Effector CD8-positive, alpha-beta T cell (primary cell): ENCODE results near the gene IDE.

Experiments used
- DNase-seq: peaks from one replicate; lab custom pipeline; 2025; lab: John Stamatoyannopoulos, UW

Gene IDE

DNA sequence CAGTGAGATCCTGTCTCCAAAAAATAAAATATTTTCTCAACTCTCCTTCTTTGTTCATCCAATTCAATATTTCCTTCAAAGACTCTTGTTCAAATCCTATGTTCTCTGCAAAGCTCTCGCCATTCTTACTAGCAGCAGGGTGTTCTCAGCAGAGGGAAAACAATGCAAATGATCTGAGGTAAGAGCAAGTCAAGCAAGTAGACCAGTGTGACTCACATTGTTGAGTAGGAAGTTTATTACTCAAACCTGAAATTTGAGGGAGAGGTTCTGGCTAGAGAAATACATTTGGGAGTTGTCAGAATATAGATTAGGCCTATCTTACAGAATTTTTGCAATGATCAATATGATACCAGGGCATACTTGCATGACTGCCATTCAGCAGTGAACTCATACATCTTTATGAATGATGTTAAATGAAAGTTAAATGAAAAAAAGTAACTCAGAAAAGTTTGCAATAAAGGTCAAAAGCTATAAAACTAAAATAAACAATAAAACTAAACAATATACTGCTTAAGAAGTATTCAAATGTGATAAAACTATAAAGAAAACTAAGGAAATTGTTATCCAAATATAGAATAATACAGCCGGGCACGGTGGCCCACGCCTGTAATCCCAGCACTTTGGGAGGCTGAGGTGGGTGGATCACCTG is 5.8 kb downstream of the IDE start:
- no peak for DNase-seq

DNA sequence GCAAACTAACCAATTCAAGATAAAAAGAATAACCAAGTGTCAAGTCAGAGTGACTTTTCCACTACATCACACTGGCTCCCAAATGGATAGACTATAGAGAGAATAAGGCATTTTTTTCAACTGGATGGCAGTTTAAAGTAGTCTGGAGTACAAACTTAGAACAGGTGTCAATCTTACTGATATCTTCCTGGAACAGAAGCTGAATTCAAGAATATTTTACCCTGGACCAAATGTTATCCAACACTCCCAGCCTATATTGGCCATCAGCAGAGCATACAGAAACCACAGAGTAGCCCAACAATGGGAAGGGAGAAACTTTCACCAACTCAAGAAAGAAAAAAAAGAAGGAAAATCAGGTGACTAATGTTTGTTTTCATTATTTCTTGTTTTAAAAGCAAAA is 11.5 kb downstream of the IDE start:
- DNase-seq: no peak

DNA sequence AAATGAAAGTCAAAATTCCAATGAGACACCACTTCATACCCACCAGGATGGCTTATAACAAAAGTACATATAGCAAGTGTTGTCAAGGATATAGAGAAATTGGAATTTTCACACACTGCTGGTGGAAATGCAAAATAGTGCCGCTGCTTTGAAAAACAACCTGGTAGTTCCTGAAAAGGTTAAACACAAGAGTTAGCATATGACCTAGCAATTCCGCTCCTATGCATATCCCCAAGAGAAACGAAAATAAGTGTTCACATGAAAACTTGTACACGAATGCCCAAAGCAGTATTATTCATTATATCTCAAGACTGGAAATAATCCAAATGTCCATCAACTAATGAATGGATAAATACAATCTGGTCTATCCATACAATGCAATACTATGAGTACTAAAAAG is 14.8 kb downstream of the IDE start:
- DNase-seq: no peak

DNA sequence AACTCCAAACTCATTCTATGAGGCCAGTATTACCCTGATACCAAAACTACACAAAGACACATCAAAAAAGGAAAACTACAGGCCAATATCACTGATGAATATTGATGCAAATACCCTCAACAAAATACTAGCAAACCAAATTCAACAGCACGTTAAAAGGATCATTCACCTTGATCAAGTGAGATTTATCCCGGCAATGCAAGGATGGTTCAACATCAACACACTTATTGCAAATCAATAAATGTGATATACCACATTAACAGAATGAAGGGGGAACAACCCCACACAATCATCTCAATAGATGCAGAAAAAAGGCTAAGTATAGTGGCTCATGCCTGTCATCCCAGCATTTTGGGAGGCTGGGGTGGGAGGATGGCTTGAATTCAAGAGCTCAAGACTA is 19.9 kb downstream of the IDE start:
- no peak for DNase-seq

DNA sequence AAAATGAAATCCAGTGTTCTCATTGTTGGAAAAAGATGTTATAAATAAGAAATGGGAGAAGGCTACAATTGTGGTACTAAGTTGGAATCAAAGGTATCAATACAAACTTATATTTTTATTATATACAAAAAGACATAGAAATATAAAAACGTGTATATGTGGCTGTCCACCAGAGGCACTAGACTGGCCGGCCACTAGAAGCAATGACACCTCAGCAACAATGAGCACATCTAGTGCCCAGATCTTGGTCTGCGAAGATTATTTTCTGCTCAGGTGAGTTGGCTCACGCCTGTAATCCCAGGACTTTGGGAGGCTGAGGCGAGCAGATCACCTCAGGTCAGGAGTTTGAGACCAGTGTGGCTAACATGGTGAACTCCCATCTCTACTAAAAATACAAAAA is 21.6 kb downstream of the IDE start:
- DNase-seq: no peak

DNA sequence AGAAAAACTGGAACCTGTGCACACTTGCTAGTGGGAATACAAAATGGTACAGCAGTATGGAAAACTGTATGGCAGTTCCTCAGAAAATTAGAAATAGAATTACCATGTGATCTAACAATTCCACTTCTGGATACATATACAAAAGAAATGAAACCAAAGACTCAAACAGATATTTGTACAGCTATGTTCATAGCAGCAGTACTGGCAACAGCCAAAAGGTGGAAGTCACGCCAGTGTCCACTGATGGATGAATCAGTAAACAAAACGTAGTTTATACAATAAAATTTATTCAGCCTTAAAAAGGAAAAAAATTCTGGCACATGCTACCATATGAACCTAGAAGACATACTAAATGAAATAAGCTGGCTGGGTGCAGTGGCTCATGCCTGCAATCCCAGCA is 23.0 kb downstream of the IDE start:
- no peak for DNase-seq

DNA sequence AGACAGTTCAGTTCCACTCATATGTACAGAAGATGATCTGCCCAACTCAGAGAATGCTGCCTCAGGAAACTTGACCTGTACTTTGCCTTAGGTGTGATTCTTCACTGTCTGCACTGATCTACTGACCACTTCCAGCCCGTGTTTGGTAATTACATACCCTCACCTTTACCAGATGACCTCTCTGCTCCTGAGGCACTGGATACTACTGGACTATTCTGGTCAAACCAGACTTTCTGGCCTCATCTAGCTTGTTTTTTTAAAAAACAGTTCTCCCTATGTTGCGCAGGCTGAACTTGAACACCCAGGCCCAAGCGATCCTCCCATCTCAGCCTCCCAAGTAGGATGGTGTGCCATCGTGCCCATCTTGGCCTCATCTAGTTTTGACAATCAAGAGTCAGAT is 26.2 kb downstream of the IDE start:
- no peak for DNase-seq

DNA sequence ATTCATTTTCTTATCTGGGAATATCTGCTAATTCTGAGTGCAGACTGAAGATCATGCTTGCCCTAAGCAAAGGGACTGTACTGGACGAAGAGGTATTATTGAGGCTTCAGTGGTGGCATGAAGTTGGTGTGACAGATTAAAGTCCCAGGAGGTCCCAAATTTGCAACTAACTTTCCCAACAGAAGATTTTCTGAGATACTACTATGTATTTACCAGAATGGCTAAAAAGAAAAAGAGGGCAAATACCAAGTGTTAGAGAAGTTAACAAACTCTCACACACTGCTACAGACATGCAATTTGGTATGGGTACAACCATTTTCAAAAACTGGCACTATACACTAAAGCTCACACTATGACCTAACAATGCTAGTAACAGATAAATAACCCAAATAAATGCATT is 28.3 kb downstream of the IDE start:
- no peak for DNase-seq

DNA sequence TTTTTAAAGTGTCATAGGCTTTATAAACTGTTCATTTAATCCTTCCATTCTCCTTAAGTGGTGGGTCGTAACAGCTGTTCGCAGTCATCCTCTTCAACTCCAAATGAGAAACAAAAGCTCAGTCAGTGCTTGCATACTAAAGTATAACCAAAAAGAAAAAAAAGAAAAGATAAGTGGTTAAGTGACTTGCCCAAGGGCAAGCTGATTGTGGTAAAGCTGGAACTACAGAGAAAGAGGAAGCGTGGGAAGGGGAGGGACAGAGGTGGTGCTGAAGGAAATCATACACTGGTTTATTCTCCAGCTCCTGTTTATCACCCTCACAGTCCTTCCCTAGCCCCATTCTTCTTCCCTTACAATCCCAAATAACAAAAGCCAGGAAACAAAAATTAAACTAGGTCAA is 29.6 kb downstream of the IDE start:
- DNase-seq: no peak

DNA sequence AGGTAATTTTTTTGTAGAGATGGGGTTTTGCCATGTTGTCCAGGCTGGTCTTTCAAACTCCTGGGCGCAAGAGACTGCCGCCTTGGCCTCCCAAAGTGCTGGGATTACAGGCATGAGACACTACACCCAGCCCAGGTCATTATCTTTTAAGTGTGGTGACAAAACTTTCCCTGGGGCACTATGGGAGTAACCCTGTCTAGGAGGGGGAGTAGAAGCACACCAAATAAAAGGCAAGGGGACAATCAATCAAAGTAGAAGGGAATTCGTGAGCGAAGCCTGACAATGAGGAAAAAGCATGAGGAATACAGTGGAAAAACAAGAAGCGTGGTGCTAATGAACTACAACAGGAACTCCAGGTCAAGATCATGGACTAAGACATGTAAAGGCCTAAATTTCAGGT is 31.4 kb downstream of the IDE start:
- DNase-seq: no peak

DNA sequence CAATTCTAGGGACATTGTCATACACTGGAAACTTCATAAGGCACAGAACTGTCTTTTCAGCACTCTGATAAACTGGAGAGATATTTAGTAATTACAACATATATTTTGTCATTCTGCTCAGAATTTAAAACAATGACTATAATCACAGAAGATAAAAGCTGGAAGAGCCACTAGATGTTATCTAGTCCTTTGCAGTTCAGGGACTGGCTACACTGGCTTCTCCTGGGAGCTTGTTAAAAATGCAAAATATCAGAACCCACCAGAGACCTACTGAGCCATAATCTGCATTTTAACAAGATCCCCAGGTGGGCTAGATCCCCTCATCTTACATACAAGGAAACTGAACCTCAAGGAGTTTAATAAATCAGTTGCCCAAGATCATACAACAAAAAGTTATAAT is 32.3 kb downstream of the IDE start:
- no peak for DNase-seq

DNA sequence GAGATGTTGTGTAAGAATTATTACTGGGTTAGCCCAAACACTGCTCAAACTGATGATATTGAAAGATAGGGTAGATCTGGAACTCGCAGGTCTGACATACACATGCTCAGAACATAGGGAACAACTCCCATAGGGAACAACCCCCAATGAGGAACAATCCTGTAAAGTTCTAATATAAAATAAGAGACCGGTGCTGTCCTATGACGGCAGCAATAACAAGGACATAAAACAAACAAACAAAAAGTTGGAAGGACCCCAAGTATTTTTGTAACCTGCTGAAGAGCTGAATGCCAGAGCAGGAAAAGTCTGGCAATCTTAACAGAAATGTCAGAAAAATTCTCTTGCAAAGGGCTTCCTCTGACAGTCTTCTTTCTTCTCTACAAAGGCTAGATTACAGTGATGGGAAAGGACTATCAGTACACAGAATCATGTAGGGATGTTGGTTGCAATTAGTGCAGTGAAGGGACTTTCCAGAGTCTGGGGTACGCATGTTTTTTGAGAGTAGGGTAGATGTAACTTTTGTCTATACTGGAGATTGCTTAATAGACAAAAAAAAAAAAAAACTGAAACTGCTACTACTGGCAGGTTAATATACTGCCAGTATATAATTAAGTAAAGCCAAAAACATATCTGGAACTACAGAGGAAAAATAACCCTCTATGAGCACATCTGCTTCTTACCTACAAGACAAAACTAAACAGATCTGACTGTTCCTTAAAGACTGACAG is 35.5 kb downstream of the IDE start:
- no peak for DNase-seq

DNA sequence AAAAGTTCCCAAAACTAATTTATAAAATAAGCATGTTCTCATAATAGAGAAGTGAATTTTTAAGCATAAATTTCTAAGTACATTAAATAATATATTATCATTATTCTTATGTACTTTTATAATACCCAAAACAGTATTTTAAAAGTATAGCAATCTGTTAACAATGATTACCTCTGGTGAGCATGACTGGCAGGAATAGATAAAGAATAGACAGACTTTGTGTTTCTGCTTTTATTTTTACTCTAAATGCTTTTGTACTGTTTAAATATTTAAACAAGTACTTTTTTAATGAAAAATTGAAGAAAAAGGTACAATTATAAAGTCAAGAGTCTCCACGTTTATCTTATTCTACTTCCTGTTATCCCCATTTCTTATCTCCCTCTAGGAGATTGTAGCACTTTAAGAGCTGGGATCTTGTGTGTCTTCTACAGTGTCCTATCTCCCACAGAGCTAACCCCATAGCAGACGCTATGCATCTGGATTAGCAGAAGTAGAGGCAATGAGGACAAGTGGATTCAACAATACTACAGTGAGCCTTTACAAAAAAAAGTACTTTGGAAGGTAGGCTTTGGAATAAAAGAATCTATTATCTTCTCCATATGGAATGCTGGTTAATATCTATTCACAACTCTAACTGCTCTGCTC is 42.9 kb downstream of the IDE start:
- DNase-seq: no peak

DNA sequence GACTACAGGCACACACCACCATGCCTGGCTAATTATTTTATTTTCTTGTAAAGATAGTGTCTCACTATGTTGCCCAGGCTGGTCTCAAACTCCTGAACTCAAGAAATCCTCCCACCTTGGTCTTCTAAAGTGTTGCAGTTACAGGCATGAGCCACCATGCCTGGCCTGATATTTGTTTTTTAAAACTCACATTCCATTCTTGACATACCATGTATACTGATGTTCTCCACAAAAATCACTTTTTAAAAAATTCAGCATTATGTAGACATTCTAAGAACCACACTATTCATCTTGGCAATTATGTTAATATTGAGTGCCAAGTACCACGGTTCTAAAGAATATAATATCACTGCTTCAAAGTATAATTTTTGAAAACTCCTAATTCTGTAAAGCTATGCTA is 43.5 kb downstream of the IDE start:
- DNase-seq: no peak

DNA sequence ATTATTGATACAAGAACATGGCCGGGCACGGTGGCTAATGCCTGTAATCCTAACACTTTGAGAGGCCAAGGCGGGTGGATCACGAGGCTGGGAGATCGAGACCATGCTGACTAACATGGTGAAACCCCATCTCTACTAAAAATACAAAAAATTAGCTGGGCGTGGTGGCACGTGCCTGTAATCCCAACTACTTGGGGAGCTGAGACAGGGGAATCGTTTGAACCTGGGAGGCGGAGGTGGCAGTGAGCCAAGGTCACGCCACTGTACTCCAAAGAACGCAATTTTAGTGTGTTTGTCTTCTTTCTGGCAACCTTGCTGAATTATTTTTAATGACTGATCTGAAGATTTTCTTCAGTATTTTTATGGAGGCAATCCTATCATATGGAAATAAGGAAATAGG is 46.2 kb downstream of the IDE start:
- DNase-seq: no peak

DNA sequence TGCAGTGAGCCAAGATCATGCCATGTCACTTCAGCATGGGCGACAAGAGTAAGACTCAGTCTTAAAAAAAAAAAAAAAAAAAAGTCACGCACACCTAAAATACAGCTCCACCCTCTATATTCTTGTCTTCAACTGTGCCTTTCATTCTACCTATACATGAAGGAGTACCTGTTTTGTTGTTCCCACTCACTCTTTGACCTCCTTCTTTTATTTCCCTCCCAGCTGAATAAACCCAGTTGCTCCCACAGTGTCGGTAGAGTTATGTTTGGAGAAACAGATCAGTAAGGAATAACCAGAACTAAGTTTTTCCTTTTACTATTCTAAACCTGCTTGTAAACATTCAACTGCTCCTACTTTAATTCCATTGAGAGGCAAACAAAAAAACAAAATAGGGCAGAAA is 50.3 kb downstream of the IDE start:
- DNase-seq: no peak

DNA sequence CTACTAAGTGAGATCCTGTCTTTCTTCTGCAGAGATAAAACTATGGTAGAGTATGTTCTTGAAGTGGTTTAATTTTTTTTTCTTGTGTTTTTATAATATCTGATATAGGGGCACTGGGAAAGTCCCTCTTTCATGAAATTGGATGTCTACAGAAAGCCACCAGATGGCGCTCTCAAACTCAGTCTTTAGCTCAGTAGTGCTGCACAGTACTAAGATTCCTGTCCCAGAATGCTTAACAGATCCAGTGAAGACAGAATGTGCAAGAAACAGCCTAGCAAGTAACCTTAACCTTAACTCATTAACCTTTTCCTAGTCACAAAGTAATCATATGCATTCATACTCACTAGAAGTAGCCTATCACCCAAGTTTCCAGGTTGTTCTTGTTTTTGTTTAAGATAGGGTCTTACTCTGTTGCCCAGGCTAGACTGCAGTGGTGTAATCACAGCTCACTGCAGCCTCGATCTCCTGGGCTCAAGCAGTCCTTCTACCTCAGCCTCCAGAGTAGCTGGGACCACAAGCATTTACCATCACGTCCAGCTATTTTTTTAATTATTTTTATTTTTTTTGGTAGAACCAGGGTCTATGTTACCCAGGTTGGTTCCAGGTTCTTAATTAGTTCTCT is 56.7 kb downstream of the IDE start:
- DNase-seq: peak; percentile 42

DNA sequence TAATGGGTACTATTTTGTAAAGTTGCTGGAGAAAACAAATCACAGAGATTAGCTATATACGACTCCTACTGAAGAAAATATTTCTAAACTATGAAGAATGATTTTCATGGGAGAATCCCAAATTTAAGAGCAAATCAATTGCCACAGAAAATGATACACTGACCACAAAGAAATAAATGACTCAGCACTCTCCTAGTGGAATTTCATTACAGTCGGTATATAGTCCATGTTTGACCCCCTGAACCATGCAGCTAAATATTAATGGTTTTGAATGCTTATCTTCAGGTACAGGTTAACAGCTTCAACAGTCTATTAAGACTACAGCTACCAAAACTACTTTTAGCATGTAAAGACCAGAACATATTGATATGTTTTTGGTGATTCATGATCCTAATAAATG is 65.0 kb downstream of the IDE start:
- no peak for DNase-seq

DNA sequence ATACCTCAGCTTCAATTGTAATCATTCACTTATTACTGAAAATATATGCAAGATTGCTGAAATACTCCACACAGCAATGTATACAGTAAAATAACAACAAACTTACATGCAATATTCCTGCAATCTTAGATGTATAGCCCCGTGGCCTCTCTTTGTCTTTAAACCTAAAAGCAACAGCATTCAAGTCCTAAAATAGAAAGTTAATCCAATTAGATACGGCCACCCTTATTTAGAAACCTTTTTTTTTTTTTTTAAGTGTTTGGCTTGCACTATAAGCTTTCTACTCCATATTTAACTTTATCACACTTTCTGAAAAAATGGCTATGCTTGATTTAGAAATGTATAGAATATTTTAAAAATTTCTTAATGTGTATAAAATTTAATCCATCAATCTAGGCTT is 67.6 kb downstream of the IDE start:
- no peak for DNase-seq

DNA sequence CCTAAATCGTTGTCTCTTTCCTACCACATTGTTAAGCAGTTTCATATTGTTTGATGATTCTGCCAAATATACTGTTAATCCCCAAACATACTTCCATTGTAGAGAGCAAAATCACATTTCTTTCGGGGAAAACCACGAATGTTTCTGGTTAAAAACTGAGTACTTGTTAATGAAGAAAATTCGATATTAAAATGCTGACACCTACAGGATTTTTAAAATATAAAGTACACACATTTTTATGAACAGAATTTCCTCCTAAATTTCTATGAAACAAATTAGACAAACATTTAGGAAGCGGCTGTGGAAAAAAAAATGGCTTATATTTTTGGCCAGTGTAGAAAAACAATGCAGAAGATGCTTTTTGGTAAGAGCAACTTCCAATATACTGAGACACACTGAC is 68.8 kb downstream of the IDE start:
- no peak for DNase-seq

DNA sequence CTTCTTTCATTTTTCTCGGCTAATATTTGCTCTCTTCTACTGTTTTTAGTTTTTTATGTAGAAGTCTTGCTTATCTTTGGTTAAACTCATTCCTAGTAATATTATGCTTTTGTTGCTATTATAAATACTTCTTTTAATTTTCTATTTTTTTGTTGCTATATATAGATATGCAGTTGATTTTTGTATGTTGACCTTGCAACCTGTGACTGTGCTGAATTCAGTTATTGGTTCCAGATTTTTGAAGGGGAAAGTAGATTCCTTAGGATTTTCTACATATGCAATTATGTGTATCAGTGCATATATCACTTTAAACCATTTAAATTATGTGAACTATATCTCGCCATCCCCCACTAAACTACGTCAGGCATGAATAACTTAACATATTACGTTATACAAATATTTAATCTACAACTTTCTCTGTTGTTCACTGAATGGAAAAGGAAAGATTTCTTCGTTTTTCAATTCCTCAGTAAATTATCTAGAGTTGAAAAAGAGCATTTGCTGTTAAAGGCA is 71.5 kb downstream of the IDE start:
- DNase-seq: no peak

DNA sequence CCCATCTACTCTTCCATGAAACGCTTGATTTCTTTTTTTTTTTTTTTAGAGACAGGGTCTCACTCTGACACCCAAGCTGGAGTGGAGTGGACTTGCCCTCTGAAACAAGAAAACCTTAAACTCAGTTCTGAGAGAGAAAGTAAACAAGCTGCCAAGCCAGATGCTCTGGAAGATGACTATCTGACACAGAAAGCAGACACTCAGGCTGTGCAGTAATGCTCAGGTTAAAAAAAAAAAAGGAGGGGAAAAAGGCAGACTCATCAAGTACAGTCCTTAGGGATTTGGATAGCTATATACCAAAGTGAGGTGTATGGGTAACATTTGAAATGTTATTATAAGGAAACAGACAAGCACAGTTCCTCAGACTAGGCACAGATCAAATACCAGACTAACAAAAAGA is 80.5 kb downstream of the IDE start:
- DNase-seq: no peak

DNA sequence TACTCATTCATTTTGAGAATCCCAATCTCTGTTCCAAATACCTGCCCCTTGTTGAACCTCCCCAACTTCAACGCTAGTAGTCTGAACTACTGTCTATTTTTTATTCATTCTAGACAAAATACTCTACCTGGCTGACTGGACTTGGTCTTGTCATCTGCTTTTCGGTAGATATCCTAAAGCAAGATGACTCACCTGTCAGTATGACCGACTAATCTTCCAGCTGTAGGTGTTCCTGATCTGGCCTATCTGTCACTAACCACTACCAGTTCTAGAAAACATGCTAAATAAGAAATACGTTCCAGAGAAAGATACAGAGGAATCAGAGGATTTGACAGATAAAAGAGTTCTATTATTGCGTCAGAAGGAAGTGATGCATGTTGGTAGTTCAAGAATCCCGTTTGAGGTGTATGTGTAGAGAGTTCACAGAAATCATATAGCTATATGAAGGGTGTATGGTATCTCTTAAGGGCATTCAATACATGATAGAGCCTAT is 81.1 kb downstream of the IDE start:
- no peak for DNase-seq
